Osteoblast (primary cell): Measurements from ENCODE around the gene APBA2. TPM values are rescaled to one million over a fixed set of nuclear protein-coding genes. Genes with fewer than 3 reads are reported as not detected.

ENCODE experiments used
- DNase-seq: peaks from one replicate; pipeline ENCODE4 v3.0.0; 2011; ENCODE audit warnings: low spot score, mixed read lengths; ENCODE audit not compliant: insufficient read length; ENCODE audit errors: missing footprints
- H2AFZ ChIP-seq: 2 replicates; pipeline ENCODE4 v1.6.0; 2011; ENCODE audit warnings: mild to moderate bottlenecking, low read length
- H3K27ac ChIP-seq: 2 replicates; pipeline ENCODE4 v1.5.1; 2011; ENCODE audit warnings: mild to moderate bottlenecking, low read depth, low read length, moderate library complexity
- H3K27me3 ChIP-seq: 2 replicates; pipeline ENCODE4 v1.6.0; 2012; ENCODE audit warnings: mild to moderate bottlenecking, control low read depth, inconsistent platforms, low read length, moderate library complexity; ENCODE audit not compliant: insufficient read depth
- H3K36me3 ChIP-seq: 2 replicates; pipeline ENCODE4 v1.5.1; 2011; ENCODE audit warnings: mild to moderate bottlenecking, low read length, control low read depth, moderate library complexity; ENCODE audit not compliant: insufficient read depth
- H3K4me1 ChIP-seq: 2 replicates; pipeline ENCODE4 v1.5.1; 2011; ENCODE audit warnings: mild to moderate bottlenecking, low read length, control low read depth, moderate library complexity; ENCODE audit not compliant: insufficient read depth
- H3K4me2 ChIP-seq: 2 replicates; pipeline ENCODE4 v1.6.0; 2011; ENCODE audit warnings: mild to moderate bottlenecking, low read length; ENCODE audit not compliant: insufficient read depth
- H3K4me3 ChIP-seq: fragments of 200-600 bp; sonication (generic); 3 replicates; pipeline ENCODE4 v1.5.1; 2012; ENCODE audit warnings: mild to moderate bottlenecking, low read length, inconsistent platforms; ENCODE audit not compliant: insufficient read depth
- H3K79me2 ChIP-seq: 2 replicates; pipeline ENCODE4 v1.6.0; 2012; ENCODE audit warnings: mild to moderate bottlenecking, low read length, control low read depth, inconsistent platforms; ENCODE audit not compliant: insufficient read depth
- H3K9me3 ChIP-seq: 2 replicates; pipeline ENCODE4 v1.5.1; 2011; ENCODE audit warnings: low read depth, low read length, control low read depth
- H4K20me1 ChIP-seq: 2 replicates; pipeline ENCODE4 v1.6.0; 2012; ENCODE audit warnings: mild to moderate bottlenecking, low read length, control low read depth; ENCODE audit not compliant: insufficient read depth
- CTCF ChIP-seq: IDR thresholded peaks from 2 replicates; pipeline ENCODE4 v1.5.1; 2011; ENCODE audit warnings: mild to moderate bottlenecking, low read depth, low read length, moderate library complexity; ENCODE audit errors: extremely low read depth
- total RNA-seq: library from RNA; depleted of rRNA; stranded (reverse); fragments of >200 nt; gene quantifications from 2 replicates; pipeline ENCODE4 v1.2.3, GENCODE V29; 2012

APBA2 gene
- total RNA-seq, 1 donor, result 6.2 TPM

- H3K4me1 ChIP-seq, result peaks cover 11% of the 10 kb centered on the region
- no peak for TF ChIP-seq CTCF
- no peaks in the 10 kb centered on the region for H3K9me3 ChIP-seq
- H3K36me3 ChIP-seq, result no peaks in the 10 kb centered on the region
- H3K27me3 ChIP-seq, result no peaks in the 10 kb centered on the region
- no peak overlapping the region for H3K27ac ChIP-seq
- no peak for DNase-seq
- H3K4me3 ChIP-seq, result no peak overlapping the region
- H3K4me2 ChIP-seq, result no peak overlapping the region
- H2AFZ ChIP-seq, result no peak overlapping the region
- H3K79me2 ChIP-seq, result no peaks in the 10 kb centered on the region
- peaks cover 9% of the 10 kb centered on the region for H4K20me1 ChIP-seq
Observed at GRCh38 chr15:28980709-28981350, 95.1 kb downstream of the APBA2 start.

- Histone ChIP-seq H3K4me3 (no peak overlapping the region), H3K9me3 (no peaks in the 10 kb centered on the region), H2AFZ (no peak overlapping the region), H3K4me1 (peaks cover 11% of the 10 kb centered on the region), H4K20me1 (peaks cover 9% of the 10 kb centered on the region), H3K36me3 (no peaks in the 10 kb centered on the region), H3K4me2 (no peak overlapping the region), H3K27ac (no peak overlapping the region), H3K27me3 (no peaks in the 10 kb centered on the region), H3K79me2 (no peaks in the 10 kb centered on the region)
- no peak for DNase-seq
- no peak for TF ChIP-seq CTCF
Observed at GRCh38 chr15:28981351-28981720, 95.6 kb downstream of the APBA2 start.

GRCh38 chr15:28981921-28982320 is 96.1 kb downstream of the APBA2 start:
- Histone ChIP-seq H3K27ac (no peak overlapping the region), H3K4me1 (peaks cover 9% of the 10 kb centered on the region), H3K79me2 (no peaks in the 10 kb centered on the region), H2AFZ (no peak overlapping the region), H3K36me3 (no peaks in the 10 kb centered on the region), H3K4me3 (no peak overlapping the region), H3K9me3 (no peaks in the 10 kb centered on the region), H4K20me1 (peaks cover 9% of the 10 kb centered on the region), H3K4me2 (no peak overlapping the region), H3K27me3 (no peaks in the 10 kb centered on the region)
- DNase-seq, result no peak
- TF ChIP-seq CTCF, result no peak

GRCh38 chr15:28982886-28983285 is 97.1 kb downstream of the APBA2 start:
- H4K20me1 ChIP-seq, result peaks cover 4% of the 10 kb centered on the region
- no peak for TF ChIP-seq CTCF
- no peak overlapping the region for H3K4me3 ChIP-seq
- H3K36me3 ChIP-seq, result no peaks in the 10 kb centered on the region
- H3K9me3 ChIP-seq, result no peaks in the 10 kb centered on the region
- H3K27ac ChIP-seq, result no peak overlapping the region
- no peak overlapping the region for H3K4me2 ChIP-seq
- H2AFZ ChIP-seq, result no peak overlapping the region
- no peaks in the 10 kb centered on the region for H3K4me1 ChIP-seq
- H3K79me2 ChIP-seq, result no peaks in the 10 kb centered on the region
- no peak for DNase-seq
- no peaks in the 10 kb centered on the region for H3K27me3 ChIP-seq
